Activated T-cell treated with anti-CD3 and anti-CD28 coated beads, Interleukin-2, amount 50 U/mL, for 24 hours (primary cell): Measurements from ENCODE around the gene CEPT1.

Source experiments
- DNase-seq: peaks from one replicate; pipeline ENCODE4 v3.0.0-alpha.2; 2020
- H3K27ac Mint-ChIP-seq: 2 replicates; pipeline ENCODE4 v1.8.0; 2020; ENCODE audit warnings: mild to moderate bottlenecking, mixed read lengths
- H3K27me3 Mint-ChIP-seq: 2 replicates; pipeline ENCODE4 v1.8.0; 2020; ENCODE audit warnings: mixed read lengths
- H3K36me3 Mint-ChIP-seq: 2 replicates; pipeline ENCODE4 v1.8.0; 2020; ENCODE audit warnings: low read depth, mixed read lengths
- H3K4me1 Mint-ChIP-seq: 2 replicates; pipeline ENCODE4 v1.8.0; 2020; ENCODE audit warnings: low read depth, mixed read lengths
- H3K4me3 Mint-ChIP-seq: 2 replicates; pipeline ENCODE4 v1.8.0; 2020; ENCODE audit warnings: mild to moderate bottlenecking, moderate library complexity, mixed read lengths
- H3K9me3 Mint-ChIP-seq: 2 replicates; pipeline ENCODE4 v1.8.0; 2020; ENCODE audit warnings: mixed read lengths

Gene CEPT1

GRCh38 chr1:111193712-111194480 lies 53.9 kb downstream of the CEPT1 start:
- DNase-seq, result no peak
- H3K4me1 Mint-ChIP-seq, result peaks cover 86% of the 10 kb centered on the region
- peak overlapping the region; percentile 98 for H3K27ac Mint-ChIP-seq
- no peaks in the 10 kb centered on the region for H3K27me3 Mint-ChIP-seq
- peaks cover 100% of the 10 kb centered on the region for H3K36me3 Mint-ChIP-seq
- no peaks in the 10 kb centered on the region for H3K9me3 Mint-ChIP-seq
- H3K4me3 Mint-ChIP-seq, result peak overlapping the region; percentile 96

GRCh38 chr1:111195002-111195684 lies 55.1 kb downstream of the CEPT1 start:
- H3K9me3 Mint-ChIP-seq, result no peaks in the 10 kb centered on the region
- peak overlapping the region; percentile 98 for H3K27ac Mint-ChIP-seq
- peaks cover 100% of the 10 kb centered on the region for H3K36me3 Mint-ChIP-seq
- DNase-seq, result no peak
- peaks cover 75% of the 10 kb centered on the region for H3K4me1 Mint-ChIP-seq
- H3K4me3 Mint-ChIP-seq, result peak overlapping the region; percentile 96
- H3K27me3 Mint-ChIP-seq, result no peaks in the 10 kb centered on the region

- Mint-ChIP-seq H3K36me3 (peaks cover 97% of the 10 kb centered on the region), H3K9me3 (no peaks in the 10 kb centered on the region), H3K27me3 (no peaks in the 10 kb centered on the region), H3K4me1 (peaks cover 72% of the 10 kb centered on the region), H3K4me3 (peak overlapping the region; percentile 96), H3K27ac (peak overlapping the region; percentile 98)
- DNase-seq, result no peak
These were observed 56.2 kb downstream of the CEPT1 start for GRCh38 chr1:111196213-111196612.

- H3K4me3 Mint-ChIP-seq, result peak overlapping the region; percentile 96
- peak; percentile 64 for DNase-seq
- peaks cover 72% of the 10 kb centered on the region for H3K4me1 Mint-ChIP-seq
- no peaks in the 10 kb centered on the region for H3K27me3 Mint-ChIP-seq
- no peaks in the 10 kb centered on the region for H3K9me3 Mint-ChIP-seq
- peak overlapping the region; percentile 98 for H3K27ac Mint-ChIP-seq
- H3K36me3 Mint-ChIP-seq, result peaks cover 82% of the 10 kb centered on the region
These were observed 57.7 kb downstream of the CEPT1 start for GRCh38 chr1:111197598-111198284.

GRCh38 chr1:111198836-111199235 lies 58.8 kb downstream of the CEPT1 start:
- Mint-ChIP-seq H3K27ac (peak overlapping the region; percentile 98), H3K9me3 (no peaks in the 10 kb centered on the region), H3K4me1 (peaks cover 72% of the 10 kb centered on the region), H3K36me3 (peaks cover 71% of the 10 kb centered on the region), H3K4me3 (peak overlapping the region; percentile 96), H3K27me3 (no peaks in the 10 kb centered on the region)
- DNase-seq, result peak; percentile 51

GRCh38 chr1:111199329-111199728 lies 59.3 kb downstream of the CEPT1 start:
- no peaks in the 10 kb centered on the region for H3K27me3 Mint-ChIP-seq
- DNase-seq, result peak; percentile 57
- peak overlapping the region; percentile 98 for H3K27ac Mint-ChIP-seq
- peaks cover 67% of the 10 kb centered on the region for H3K4me1 Mint-ChIP-seq
- H3K36me3 Mint-ChIP-seq, result peaks cover 66% of the 10 kb centered on the region
- peak overlapping the region; percentile 96 for H3K4me3 Mint-ChIP-seq
- H3K9me3 Mint-ChIP-seq, result no peaks in the 10 kb centered on the region

GRCh38 chr1:111199881-111200801 lies 60.1 kb downstream of the CEPT1 start, which contains the start of gene DENND2D:
Gene DENND2D (minus strand): TSS chr1:111200646. CDS start chr1:111200459, 187 bp downstream.
- H3K4me3 Mint-ChIP-seq, result peak within 1 kb of the TSS; percentile 96
- peak within 1 kb of the TSS; percentile 98 for H3K27ac Mint-ChIP-seq
- DNase-seq, result peak; percentile 81
- H3K36me3 Mint-ChIP-seq, result peaks cover 58% of the 10 kb centered on the region
- no peaks in the 10 kb centered on the region for H3K9me3 Mint-ChIP-seq
- no peaks in the 10 kb centered on the region for H3K27me3 Mint-ChIP-seq
- H3K4me1 Mint-ChIP-seq, result peaks cover 65% of the 10 kb centered on the region

- peaks cover 52% of the 10 kb centered on the region for H3K36me3 Mint-ChIP-seq
- DNase-seq, result no peak
- H3K4me1 Mint-ChIP-seq, result peaks cover 65% of the 10 kb centered on the region
- peak overlapping the region; percentile 96 for H3K4me3 Mint-ChIP-seq
- no peaks in the 10 kb centered on the region for H3K27me3 Mint-ChIP-seq
- H3K9me3 Mint-ChIP-seq, result no peaks in the 10 kb centered on the region
- peak overlapping the region; percentile 98 for H3K27ac Mint-ChIP-seq
These were observed 60.8 kb downstream of the CEPT1 start for GRCh38 chr1:111200802-111201161.

GRCh38 chr1:111201275-111202090 lies 61.5 kb downstream of the CEPT1 start:
- peaks cover 63% of the 10 kb centered on the region for H3K4me1 Mint-ChIP-seq
- no peaks in the 10 kb centered on the region for H3K9me3 Mint-ChIP-seq
- peaks cover 45% of the 10 kb centered on the region for H3K36me3 Mint-ChIP-seq
- H3K4me3 Mint-ChIP-seq, result peak overlapping the region; percentile 96
- no peak for DNase-seq
- no peaks in the 10 kb centered on the region for H3K27me3 Mint-ChIP-seq
- peak overlapping the region; percentile 98 for H3K27ac Mint-ChIP-seq

GRCh38 chr1:111202366-111202706 lies 62.3 kb downstream of the CEPT1 start:
- H3K4me1 Mint-ChIP-seq, result peaks cover 58% of the 10 kb centered on the region
- peak overlapping the region; percentile 98 for H3K27ac Mint-ChIP-seq
- peaks cover 36% of the 10 kb centered on the region for H3K36me3 Mint-ChIP-seq
- peak overlapping the region; percentile 96 for H3K4me3 Mint-ChIP-seq
- H3K27me3 Mint-ChIP-seq, result no peaks in the 10 kb centered on the region
- DNase-seq, result no peak
- no peaks in the 10 kb centered on the region for H3K9me3 Mint-ChIP-seq

- DNase-seq, result no peak
- Mint-ChIP-seq H3K4me1 (peaks cover 57% of the 10 kb centered on the region), H3K27ac (peak overlapping the region; percentile 98), H3K27me3 (no peaks in the 10 kb centered on the region), H3K4me3 (peak overlapping the region; percentile 96), H3K9me3 (no peaks in the 10 kb centered on the region), H3K36me3 (peaks cover 30% of the 10 kb centered on the region)
These were observed 62.9 kb downstream of the CEPT1 start for GRCh38 chr1:111202707-111203623.

GRCh38 chr1:111203681-111204200 lies 63.7 kb downstream of the CEPT1 start:
- Mint-ChIP-seq H3K27me3 (no peaks in the 10 kb centered on the region), H3K27ac (peak overlapping the region; percentile 98), H3K36me3 (peaks cover 22% of the 10 kb centered on the region), H3K4me1 (peaks cover 61% of the 10 kb centered on the region), H3K4me3 (peak overlapping the region; percentile 96), H3K9me3 (no peaks in the 10 kb centered on the region)
- peak; percentile 89 for DNase-seq
